Ovary (tissue), 9 donors: ENCODE data around the gene MAK. TPM values are rescaled to one million over a fixed set of nuclear protein-coding genes. Genes with fewer than 3 reads are reported as not detected.
"Not testable (repeated sequence)": the region's sequence is repeated elsewhere in the genome, so short reads cannot be mapped to it uniquely, and the experiment has no call there.

Source experiments
- DNase-seq, 5 donors: peaks; one replicate each; pipeline ENCODE4 v3.0.0-alpha.2; 2019 to 2020
- H3K27ac ChIP-seq, 2 donors: fragments of 200-600 bp; one replicate each; pipeline versions ENCODE4 v1.5.1 to v1.8.0; 2019 to 2022
- H3K27me3 ChIP-seq: fragments of 200-600 bp; one replicate; pipeline ENCODE4 v1.8.0; 2022
- H3K36me3 ChIP-seq: fragments of 200-600 bp; sonication (generic); one replicate; pipeline ENCODE4 v1.5.1; 2019
- H3K4me1 ChIP-seq: one replicate; pipeline ENCODE4 v1.8.1; 2013; ENCODE audit warnings: mild to moderate bottlenecking, moderate library complexity; ENCODE audit not compliant: insufficient read depth
- H3K4me3 ChIP-seq: fragments of 200-600 bp; sonication (generic); one replicate; pipeline ENCODE4 v1.5.1; 2017
- H3K9me3 ChIP-seq, 2 donors: fragments of 200-600 bp in 1 of 2; sonication (generic) in 1 of 2; one replicate each; pipeline versions ENCODE4 v1.5.1 to v1.8.1; 2013 to 2019; ENCODE audit warnings: mild to moderate bottlenecking in 1 of 2, moderate library complexity in 1 of 2
- EP300 ChIP-seq: sonication (generic); formaldehyde crosslinking; IDR thresholded peaks from one replicate; pipeline ENCODE4 v1.6.1; 2017; ENCODE audit warnings: antibody characterized with exemption
- POLR2A ChIP-seq: fragments of 450-650 bp; IDR thresholded peaks from one replicate; pipeline ENCODE4 v1.6.1; 2017; ENCODE audit warnings: antibody characterized with exemption, mild to moderate bottlenecking, moderate library complexity
- WGBS, 3 donors: extraction: QIAGEN DNeasy Blood & Tissue Kit in 1 of 3; methylation state at CpG; one replicate each; pipeline versions ENCODE4 v1.1.5 to v1.1.7; 2013 to 2017; 5-methylcytosine and 5-hydroxymethylcytosine counted together
- intact Hi-C, 4 donors: fragments of 100-400 bp; cut with DNase I; formaldehyde crosslinking; loops; one replicate each; pipeline versions ENCODE4 v1.11.0 to v1.15.1; 2022 to 2023
- polyA plus RNA-seq, 2 donors: library from polyadenylated mRNA; stranded (reverse); fragments of 200-250 nt in 1 of 2; fragments of 350-450 nt in 1 of 2; fragmentation: Illumina TruSeq in 1 of 2; extraction: RNeasy Lipid Tissue Mini Kit (QIAGEN cat#74804) in 1 of 2; gene quantifications; one replicate each; pipeline ENCODE4 v1.2.3, GENCODE V29; 2013 to 2014
- total RNA-seq, 7 donors: library from RNA; depleted of rRNA in 2 of 7; stranded (reverse); fragments of >200 nt in 2 of 7; fragmentation: NEBNext Ultra II Directional in 3 of 7; extraction: Animal tissue kit (Norgen Biotek cat#: 25700) in 3 of 7; gene quantifications; one replicate each; pipeline versions ENCODE4 v1.1.0 to v1.2.4, GENCODE V29; 2016 to 2023
- TF ChIP-seq, protein P1 (sequence below), 3 donors: fragments of 450-650 bp in 2 of 3; fragments of 200-600 bp in 1 of 3; IDR thresholded peaks; one replicate each; pipeline versions ENCODE4 v1.5.1 to v1.8.0; 2016 to 2022; ENCODE audit warnings: antibody characterized with exemption in 3 of 3, mild to moderate bottlenecking in 1 of 3
- donor health status: DM: no; HTN: no; CAD: no; lungs with moderate emphysema.
- donor health status: DM: no; HTN: no; CAD: no.
- donor health status: Bipolar disorder and iron deficiency.
- donor health status: DM: yes; HTN: yes; CAD: no.
- donor health status: DM: no; HTN: no; CAD: no.
- donor health status: DM: yes; HTN: yes; CAD: no.

The MAK gene
- total and polyA plus RNA-seq, 9 donors = 0.06 to 4.8 (median 0.25) TPM; not detected in 3

GRCh38 chr6:10743515-10743914 lies 94.8 kb downstream of the MAK start:
- Histone ChIP-seq H3K4me3 (no peak overlapping the region), H3K4me1 (no peaks in the 10 kb centered on the region), H3K27me3 (no peaks in the 10 kb centered on the region), H3K27ac (no peak overlapping the region), H3K36me3 (no peaks in the 10 kb centered on the region), H3K9me3 (no peaks in the 10 kb centered on the region)
- DNase-seq = no peak
- intact Hi-C loops = loop anchor here in 1 of 4 donors (10.0 kb wide), 1 partner anchor 49 kb away; the partner anchor contains the start of genes C6orf52 and PAK1IP1
- 79 to 88% (median 86%) methylated on average over 6 of the region's 6 CpGs for WGBS, 3 donors
- TF ChIP-seq POLR2A (no peak), EP300 (no peak)
- TF ChIP-seq, protein P1, sequence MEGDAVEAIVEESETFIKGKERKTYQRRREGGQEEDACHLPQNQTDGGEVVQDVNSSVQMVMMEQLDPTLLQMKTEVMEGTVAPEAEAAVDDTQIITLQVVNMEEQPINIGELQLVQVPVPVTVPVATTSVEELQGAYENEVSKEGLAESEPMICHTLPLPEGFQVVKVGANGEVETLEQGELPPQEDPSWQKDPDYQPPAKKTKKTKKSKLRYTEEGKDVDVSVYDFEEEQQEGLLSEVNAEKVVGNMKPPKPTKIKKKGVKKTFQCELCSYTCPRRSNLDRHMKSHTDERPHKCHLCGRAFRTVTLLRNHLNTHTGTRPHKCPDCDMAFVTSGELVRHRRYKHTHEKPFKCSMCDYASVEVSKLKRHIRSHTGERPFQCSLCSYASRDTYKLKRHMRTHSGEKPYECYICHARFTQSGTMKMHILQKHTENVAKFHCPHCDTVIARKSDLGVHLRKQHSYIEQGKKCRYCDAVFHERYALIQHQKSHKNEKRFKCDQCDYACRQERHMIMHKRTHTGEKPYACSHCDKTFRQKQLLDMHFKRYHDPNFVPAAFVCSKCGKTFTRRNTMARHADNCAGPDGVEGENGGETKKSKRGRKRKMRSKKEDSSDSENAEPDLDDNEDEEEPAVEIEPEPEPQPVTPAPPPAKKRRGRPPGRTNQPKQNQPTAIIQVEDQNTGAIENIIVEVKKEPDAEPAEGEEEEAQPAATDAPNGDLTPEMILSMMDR (IDR thresholded peaks at IDR 0.05) = no peak

- no peaks in the 10 kb centered on the region for H3K9me3 ChIP-seq
- H3K27me3 ChIP-seq = no peaks in the 10 kb centered on the region
- H3K36me3 ChIP-seq = no peaks in the 10 kb centered on the region
- no peak for DNase-seq
- no peak overlapping the region for H3K27ac ChIP-seq
- TF ChIP-seq EP300 = no peak
- H3K4me3 ChIP-seq = no peak overlapping the region
- WGBS, 3 donors = 90 to 94% (median 92%) methylated on average over 12 of the region's 12 CpGs
- no peaks in the 10 kb centered on the region for H3K4me1 ChIP-seq
- intact Hi-C loops = loop anchor here in 1 of 4 donors (10.0 kb wide), 1 partner anchor 47 kb away; the partner anchor contains the start of genes C6orf52 and PAK1IP1
These were observed 96.1 kb downstream of the MAK start for GRCh38 chr6:10742251-10742650.

GRCh38 chr6:10741643-10742042 lies 96.7 kb downstream of the MAK start:
- not testable (repeated sequence) for H3K27me3 ChIP-seq, H3K9me3 ChIP-seq, H3K36me3 ChIP-seq, H3K4me1 ChIP-seq, H3K27ac ChIP-seq, DNase-seq, H3K4me3 ChIP-seq
- 79 to 81% (median 81%) methylated on average over 4 of the region's 4 CpGs for WGBS, 3 donors
- intact Hi-C loops = loop anchor here in 1 of 4 donors (10.0 kb wide), 1 partner anchor 47 kb away; the partner anchor contains the start of genes C6orf52 and PAK1IP1

- DNase-seq = no peak
- H3K4me3 ChIP-seq = no peak overlapping the region
- TF ChIP-seq, protein P1 (IDR thresholded peaks at IDR 0.05) = no peak
- no peak for TF ChIP-seq EP300
- no peak for TF ChIP-seq POLR2A
- intact Hi-C loops = loop anchor here in 1 of 4 donors (10.0 kb wide), 1 partner anchor 45 kb away; the partner anchor contains the start of genes C6orf52 and PAK1IP1
- H3K4me1 ChIP-seq = no peaks in the 10 kb centered on the region
- no peaks in the 10 kb centered on the region for H3K36me3 ChIP-seq
- H3K27ac ChIP-seq = no peak overlapping the region
- no peaks in the 10 kb centered on the region for H3K27me3 ChIP-seq
- H3K9me3 ChIP-seq = no peaks in the 10 kb centered on the region
These were observed 98.3 kb downstream of the MAK start for GRCh38 chr6:10740061-10740460.

- Histone ChIP-seq H3K27me3 (no peaks in the 10 kb centered on the region), H3K4me1 (no peaks in the 10 kb centered on the region), H3K27ac (no peak overlapping the region), H3K4me3 (no peak overlapping the region), H3K9me3 (no peaks in the 10 kb centered on the region), H3K36me3 (no peaks in the 10 kb centered on the region)
- TF ChIP-seq POLR2A = no peak
- no peak for TF ChIP-seq EP300
- TF ChIP-seq, protein P1 (IDR thresholded peaks at IDR 0.05) = no peak
- DNase-seq = no peak
- 70 to 75% (median 72%) methylated on average over 2 of the region's 2 CpGs for WGBS, 3 donors
- intact Hi-C loops = no loop called here
These were observed 101.6 kb downstream of the MAK start for GRCh38 chr6:10736731-10737130.
